ENCODE measurements around the gene ADAMTS8.

Gene ADAMTS8

GRCh38 chr11:130399196-130399595 is 29.2 kb downstream of the ADAMTS8 start:
- DNase-seq, result no peak

- DNase-seq, result no peak
Observed at GRCh38 chr11:130397780-130398179, 30.6 kb downstream of the ADAMTS8 start.

GRCh38 chr11:130396965-130397364 is 31.4 kb downstream of the ADAMTS8 start:
- DNase-seq, result no peak

GRCh38 chr11:130394615-130395014 is 33.8 kb downstream of the ADAMTS8 start:
- no peak for DNase-seq

- DNase-seq, result peak in 1 of 56 donors; percentile 3
Observed at GRCh38 chr11:130391711-130392110, 36.7 kb downstream of the ADAMTS8 start.

GRCh38 chr11:130390071-130390758 is 38.2 kb downstream of the ADAMTS8 start:
- DNase-seq, result peak in 39 of 56 donors; percentile 3 to 74 (median 33)

GRCh38 chr11:130389335-130389935 is 39.0 kb downstream of the ADAMTS8 start:
- DNase-seq, result no peak

- no peak for DNase-seq
Observed at GRCh38 chr11:130388607-130389205, 39.7 kb downstream of the ADAMTS8 start.

GRCh38 chr11:130386056-130386455 is 42.4 kb downstream of the ADAMTS8 start:
- no peak for DNase-seq

GRCh38 chr11:130383344-130384211 is 44.8 kb downstream of the ADAMTS8 start:
- no peak for DNase-seq

- no peak for DNase-seq
Observed at GRCh38 chr11:130381317-130381716, 47.1 kb downstream of the ADAMTS8 start.

GRCh38 chr11:130380778-130381177 is 47.6 kb downstream of the ADAMTS8 start:
- DNase-seq, result no peak

- DNase-seq, result no peak
Observed at GRCh38 chr11:130379276-130379675, 49.1 kb downstream of the ADAMTS8 start.

- DNase-seq, result no peak
Observed at GRCh38 chr11:130370845-130371590, 57.4 kb downstream of the ADAMTS8 start.

- peak in 38 of 56 donors; percentile 3 to 68 (median 36) for DNase-seq
Observed at GRCh38 chr11:130369713-130370112, 58.7 kb downstream of the ADAMTS8 start.

- peak in 48 of 56 donors; percentile 7 to 85 (median 58) for DNase-seq
Observed at GRCh38 chr11:130369141-130369691, 59.2 kb downstream of the ADAMTS8 start.

GRCh38 chr11:130359419-130359818 is 69.0 kb downstream of the ADAMTS8 start:
- DNase-seq, result no peak

GRCh38 chr11:130358398-130358797 is 70.0 kb downstream of the ADAMTS8 start:
- no peak for DNase-seq
